GM19328 (cell line): ENCODE data around the gene UBASH3A.
"Not testable (repeated sequence)": the region's sequence is repeated elsewhere in the genome, so short reads cannot be mapped to it uniquely, and the experiment has no call there.

Experiments
- ATAC-seq: cut with Tn5 transposase; IDR thresholded peaks from one replicate; pipeline ENCODE4 v1.9.1; 2021; ENCODE audit warnings: mild to moderate bottlenecking, moderate library complexity; ENCODE audit not compliant: unreplicated experiment

Gene UBASH3A

DNA sequence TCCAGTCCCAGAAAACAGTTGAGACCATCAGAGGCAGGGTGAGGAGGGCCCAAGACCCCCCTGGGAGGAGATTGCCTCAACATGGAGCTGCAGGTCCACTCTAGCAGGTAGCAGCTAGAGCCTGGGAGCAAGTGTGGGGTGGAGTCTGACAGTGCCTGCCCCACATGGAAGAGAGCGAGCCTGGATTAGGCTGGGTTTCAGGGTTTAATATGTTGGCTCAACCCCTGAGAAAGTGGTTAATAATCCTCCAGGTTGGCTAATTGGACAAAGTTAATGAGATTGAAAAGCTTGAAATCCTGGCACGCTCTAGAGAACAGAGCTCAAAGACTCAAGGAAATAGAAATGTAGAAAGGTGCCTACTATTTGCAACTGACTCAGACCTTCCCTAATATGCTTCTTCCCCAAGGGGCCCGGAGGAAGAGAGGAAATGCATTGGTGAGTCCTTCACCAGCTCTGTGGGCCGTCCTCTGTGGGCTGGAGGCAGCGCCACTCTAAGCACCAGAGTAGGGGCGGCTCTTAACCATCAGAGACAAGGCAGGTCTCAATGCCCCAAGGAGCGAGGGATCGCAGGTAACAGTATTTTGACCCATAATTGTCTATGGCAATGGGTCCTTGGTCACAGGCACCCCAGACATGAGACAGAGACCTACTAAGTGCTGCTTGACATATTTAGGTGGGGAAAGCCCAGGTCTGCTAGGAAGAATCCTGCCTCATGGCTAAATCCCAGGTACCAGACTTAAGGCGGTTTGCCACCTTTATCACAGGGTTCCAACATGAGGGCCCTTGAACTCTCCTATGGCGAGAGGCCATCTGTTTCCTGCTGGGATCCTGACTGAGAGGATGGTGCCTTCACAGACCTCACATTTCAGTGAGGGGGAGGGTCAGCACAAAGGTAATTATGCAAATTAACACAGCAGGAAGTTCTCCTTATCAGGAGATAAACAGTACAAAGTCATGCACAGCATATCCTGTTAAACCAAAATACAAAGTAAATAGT lies 58.5 kb downstream of the UBASH3A start:
- no peak for ATAC-seq

- ATAC-seq = no peak
Measured at GRCh38 chr21:42463861-42464515, 60.3 kb downstream of the UBASH3A start.

- ATAC-seq = no peak
Measured at GRCh38 chr21:42465008-42465802, 61.5 kb downstream of the UBASH3A start.

- no peak for ATAC-seq
Measured at GRCh38 chr21:42465803-42466127, 62.1 kb downstream of the UBASH3A start.

DNA sequence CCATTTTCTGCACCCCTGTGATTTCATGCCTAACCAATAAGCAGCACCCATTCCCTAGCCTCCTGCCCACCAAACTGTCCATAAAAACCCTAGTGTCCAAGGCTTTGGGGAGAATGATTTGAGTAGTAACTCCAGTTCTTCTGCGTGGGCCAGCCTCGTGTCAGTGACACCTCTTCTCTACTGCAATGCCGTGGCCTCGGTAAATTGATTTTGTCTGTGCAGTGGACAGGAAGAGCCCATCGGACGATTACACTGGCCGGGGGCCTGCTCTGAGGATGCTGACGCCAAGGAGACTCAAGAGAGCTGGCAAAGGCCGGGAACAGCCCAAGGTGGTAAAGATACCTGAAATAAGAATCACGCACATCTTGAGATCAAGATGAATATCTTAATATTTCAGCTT lies 63.0 kb downstream of the UBASH3A start:
- no peak for ATAC-seq

GRCh38 chr21:42467140-42467983 lies 63.7 kb downstream of the UBASH3A start:
- ATAC-seq = no peak

DNA sequence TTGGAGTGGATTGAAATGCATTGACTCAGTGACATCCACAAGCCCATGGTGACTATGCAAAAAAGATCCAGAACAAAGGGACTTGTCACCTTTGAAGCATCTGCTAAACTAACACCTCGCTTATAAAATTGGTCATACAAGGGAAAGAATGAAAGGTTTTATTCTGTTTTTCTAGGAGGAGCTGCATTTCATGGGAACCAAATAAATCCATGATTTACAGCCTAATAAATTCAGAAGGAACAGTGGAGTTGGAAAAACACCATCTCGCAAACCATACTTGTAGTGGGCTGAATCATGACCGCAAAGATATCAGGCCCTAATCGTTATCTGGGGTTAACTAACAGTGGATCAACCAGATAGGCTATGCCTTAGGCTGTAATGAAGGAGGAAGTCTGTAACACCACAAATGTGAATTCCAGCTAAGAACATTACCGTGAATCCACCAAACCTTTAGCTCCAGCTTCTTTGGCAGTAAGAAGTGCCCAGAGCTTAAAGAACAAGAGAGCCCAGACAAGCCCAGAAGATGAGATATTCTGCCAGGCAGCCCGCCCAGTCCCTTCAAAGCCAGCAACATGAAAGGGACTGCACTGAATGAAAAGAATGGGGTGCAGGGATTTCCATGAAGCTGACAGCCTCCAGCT lies 64.9 kb downstream of the UBASH3A start:
- ATAC-seq = no peak

DNA sequence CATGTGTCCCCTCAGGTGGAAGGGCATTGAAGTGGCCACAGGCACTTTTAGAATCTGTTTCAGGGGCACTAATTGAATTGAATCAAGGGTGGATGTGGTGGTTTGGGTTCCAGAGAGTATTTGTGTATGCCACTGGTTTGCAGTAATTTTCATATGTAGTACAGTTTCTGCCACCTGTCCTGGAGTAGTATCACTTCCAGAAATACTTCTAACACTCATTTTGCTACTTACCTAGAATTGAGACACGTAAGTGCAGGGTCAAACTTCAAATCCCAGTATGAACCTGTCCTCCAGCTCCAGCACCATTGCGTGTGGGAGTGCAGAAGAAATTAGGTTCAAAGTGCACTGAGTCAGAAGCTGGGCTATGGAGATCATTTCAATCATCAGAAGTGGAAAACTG lies 65.6 kb downstream of the UBASH3A start:
- no peak for ATAC-seq

DNA sequence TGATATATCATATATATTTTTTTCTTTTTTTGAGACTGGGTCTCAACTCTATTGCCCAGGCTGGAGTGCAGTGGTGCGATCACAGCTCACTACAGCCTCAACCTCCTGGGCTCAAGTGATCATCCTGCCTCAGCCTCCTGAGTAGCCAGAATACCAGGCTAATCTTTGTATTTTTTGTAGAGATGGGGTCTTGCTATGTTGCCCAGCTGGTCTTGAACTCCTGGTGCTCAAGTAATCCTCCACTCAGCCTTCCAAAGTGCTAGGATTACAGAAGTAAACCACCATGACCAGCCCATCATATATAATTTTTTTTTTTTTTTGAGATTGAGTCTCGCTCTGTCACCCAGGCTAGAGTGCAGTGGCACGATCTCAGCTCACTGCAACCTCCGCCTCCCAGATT lies 66.0 kb downstream of the UBASH3A start:
- ATAC-seq = not testable (repeated sequence)

DNA sequence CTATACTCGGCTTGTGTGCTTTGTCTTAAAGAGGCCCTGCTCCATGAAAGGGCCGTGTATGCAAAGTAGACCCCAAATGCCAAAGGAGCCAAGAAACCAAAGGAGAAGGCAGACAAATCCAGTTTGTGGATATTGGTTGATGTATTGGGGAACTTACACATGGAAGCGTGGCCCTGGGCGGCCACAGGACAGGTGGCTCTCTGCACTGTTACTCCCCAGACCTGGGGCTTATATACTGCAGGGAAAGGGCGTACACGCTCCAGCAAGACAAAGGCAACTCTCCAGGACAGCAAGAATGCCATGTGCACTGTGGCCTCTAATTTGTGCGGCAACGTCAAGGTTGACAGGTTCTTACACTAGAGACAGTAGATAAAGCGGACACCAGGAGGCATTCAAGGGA lies 67.5 kb downstream of the UBASH3A start:
- ATAC-seq = no peak

GRCh38 chr21:42471716-42472330 lies 68.1 kb downstream of the UBASH3A start:
- no peak for ATAC-seq

DNA sequence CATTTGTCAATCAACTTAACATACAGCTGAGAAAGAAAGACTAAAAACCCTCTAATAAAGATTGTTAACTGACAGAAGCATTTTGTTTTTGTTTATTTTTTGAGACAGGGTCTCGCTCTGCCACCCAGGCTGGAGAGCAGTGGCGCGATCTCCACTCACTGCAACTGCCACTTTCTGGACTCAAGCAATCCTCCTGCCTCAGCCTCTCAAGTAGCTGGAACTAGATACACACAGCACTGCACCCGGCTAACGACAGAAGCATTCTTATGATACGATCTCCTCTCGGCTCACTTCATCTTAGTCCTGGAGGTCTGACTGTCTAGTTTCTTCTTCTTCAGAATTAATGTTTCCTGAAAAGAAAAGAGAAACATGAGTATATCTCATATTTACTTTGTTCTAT lies 68.8 kb downstream of the UBASH3A start:
- ATAC-seq = no peak

- no peak for ATAC-seq
Measured at GRCh38 chr21:42473498-42474042, 69.9 kb downstream of the UBASH3A start.

- no peak for ATAC-seq
Measured at GRCh38 chr21:42474043-42474831, 70.5 kb downstream of the UBASH3A start.

DNA sequence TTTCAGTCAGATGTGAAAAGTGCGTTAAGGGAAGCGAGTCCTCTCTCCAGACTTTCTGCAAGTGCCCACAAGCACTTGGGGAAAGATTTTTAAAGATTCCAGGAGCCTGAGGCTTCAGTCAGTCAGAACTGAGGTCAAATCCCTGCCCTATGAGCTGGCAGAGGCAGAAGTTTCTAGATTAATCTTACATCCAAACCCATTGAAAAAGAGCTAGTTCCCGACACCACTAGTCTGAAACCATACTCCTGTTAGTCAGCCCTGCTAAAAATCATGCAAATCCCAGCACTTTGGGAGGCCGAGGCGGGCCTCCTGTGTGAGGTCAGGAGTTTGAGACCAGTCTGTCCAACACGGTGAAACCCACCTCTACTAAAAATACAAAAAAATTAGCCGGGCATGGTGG lies 71.3 kb downstream of the UBASH3A start:
- ATAC-seq = no peak

GRCh38 chr21:42475526-42476387 lies 72.1 kb downstream of the UBASH3A start:
- no peak for ATAC-seq
